Nephron progenitor cell (in vitro differentiated cells): ENCODE measurements around the gene POU6F2.

ENCODE experiments used
- DNase-seq: peaks from one replicate; pipeline ENCODE4 v3.0.0; 2021
- H3K27ac Mint-ChIP-seq: 2 replicates; pipeline ENCODE4 v1.8.0; 2021; ENCODE audit warnings: mild to moderate bottlenecking, moderate library complexity, mixed read lengths
- H3K27me3 Mint-ChIP-seq: 2 replicates; pipeline ENCODE4 v1.8.0; 2021; ENCODE audit warnings: mild to moderate bottlenecking, low read depth, mixed read lengths; ENCODE audit not compliant: poor library complexity
- H3K36me3 Mint-ChIP-seq: 2 replicates; pipeline ENCODE4 v1.8.0; 2021; ENCODE audit warnings: low read depth, mixed read lengths
- H3K4me1 Mint-ChIP-seq: 2 replicates; pipeline ENCODE4 v1.8.0; 2021; ENCODE audit warnings: mixed read lengths
- H3K4me3 Mint-ChIP-seq: 2 replicates; pipeline ENCODE4 v1.8.0; 2021; ENCODE audit warnings: mild to moderate bottlenecking, moderate library complexity, mixed read lengths
- H3K9me3 Mint-ChIP-seq: 2 replicates; pipeline ENCODE4 v1.8.0; 2021; ENCODE audit warnings: mild to moderate bottlenecking, moderate library complexity, mixed read lengths
- CTCF ChIP-seq: fragments of 200-600 bp; sonication (generic); IDR thresholded peaks from 2 replicates; pipeline ENCODE4 v1.5.0; 2021; ENCODE audit warnings: antibody characterized with exemption

POU6F2 gene

DNA sequence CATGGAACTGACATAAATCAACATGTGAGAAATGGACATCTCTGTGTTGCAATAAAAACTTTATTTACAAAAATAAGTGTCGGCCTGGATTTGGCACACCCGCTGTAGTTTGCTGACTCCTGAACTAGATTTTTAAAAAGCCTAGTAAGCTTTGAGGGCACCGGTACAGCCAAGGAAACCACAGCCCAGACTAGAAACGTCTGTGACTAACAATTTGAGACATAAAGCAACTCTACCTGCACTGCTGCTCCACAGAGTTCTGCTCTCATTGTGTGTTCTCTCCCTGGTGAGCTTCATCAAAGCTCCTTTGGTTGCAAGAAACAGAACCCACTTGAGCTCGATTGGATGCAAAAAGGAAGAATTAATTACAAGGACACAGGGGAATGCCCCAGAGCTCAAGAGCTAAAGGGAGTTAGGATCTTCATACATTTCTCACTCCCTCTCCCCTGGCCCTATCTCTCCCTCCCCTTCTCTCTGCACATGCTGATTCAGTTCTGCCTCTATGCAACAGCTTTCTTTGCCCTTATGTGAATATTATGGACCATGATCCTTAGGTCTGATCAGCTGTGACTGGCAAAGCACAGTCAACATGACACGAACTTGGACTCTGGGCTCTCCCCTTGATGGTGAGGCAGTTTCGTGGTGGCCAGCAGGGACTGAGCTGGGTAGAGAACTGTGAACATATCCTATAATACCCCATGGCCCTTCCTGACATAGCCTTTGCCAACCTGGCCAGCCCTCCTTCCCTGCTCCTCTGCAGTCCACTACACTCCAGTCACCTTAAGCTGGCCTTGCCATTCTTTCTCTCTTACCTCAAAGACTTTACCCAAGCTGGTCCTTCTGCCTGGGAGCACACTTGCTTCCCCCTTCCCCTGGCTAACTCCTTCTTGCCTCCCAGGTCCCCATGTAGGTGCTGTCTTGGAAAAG is 511.0 kb downstream of the POU6F2 start:
- H3K9me3 Mint-ChIP-seq: no peaks in the 10 kb centered on the region

GRCh38 chr7:39490296-39490695 is 512.6 kb downstream of the POU6F2 start:
- Mint-ChIP-seq H3K9me3 (no peaks in the 10 kb centered on the region), H3K4me3 (no peak overlapping the region), H3K27ac (no peak overlapping the region), H3K4me1 (no peaks in the 10 kb centered on the region), H3K27me3 (peaks cover 12% of the 10 kb centered on the region), H3K36me3 (no peaks in the 10 kb centered on the region)
- TF ChIP-seq CTCF: no peak
- DNase-seq: no peak

More for the DNA sequence above, 511.0 kb downstream of the POU6F2 start:
- H3K36me3 Mint-ChIP-seq: no peaks in the 10 kb centered on the region
- no peak overlapping the region for H3K4me3 Mint-ChIP-seq
- peaks cover 12% of the 10 kb centered on the region for H3K27me3 Mint-ChIP-seq
- no peaks in the 10 kb centered on the region for H3K4me1 Mint-ChIP-seq
- TF ChIP-seq CTCF: no peak
- no peak for DNase-seq
- H3K27ac Mint-ChIP-seq: no peak overlapping the region

DNA sequence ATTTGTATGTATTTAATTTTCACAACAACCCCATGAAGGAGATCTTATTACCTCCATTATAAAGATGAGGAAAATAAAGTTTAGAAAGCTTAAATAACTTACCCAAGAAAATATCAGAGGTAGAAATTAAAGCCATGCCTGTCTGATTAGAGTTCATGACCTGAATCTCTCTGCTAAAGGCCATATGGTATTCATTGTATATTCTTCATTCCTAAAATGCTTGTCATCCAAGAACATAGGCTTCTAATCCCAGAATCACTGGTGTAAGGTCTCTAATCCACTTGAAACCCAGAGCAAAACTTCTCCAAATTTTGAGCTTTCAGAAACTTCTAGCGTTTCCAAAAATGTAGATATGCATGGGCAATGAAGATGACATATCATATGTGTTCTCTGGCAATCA is 516.2 kb downstream of the POU6F2 start:
- Mint-ChIP-seq H3K4me3 (no peak overlapping the region), H3K4me1 (no peaks in the 10 kb centered on the region)
- no peak for DNase-seq

DNA sequence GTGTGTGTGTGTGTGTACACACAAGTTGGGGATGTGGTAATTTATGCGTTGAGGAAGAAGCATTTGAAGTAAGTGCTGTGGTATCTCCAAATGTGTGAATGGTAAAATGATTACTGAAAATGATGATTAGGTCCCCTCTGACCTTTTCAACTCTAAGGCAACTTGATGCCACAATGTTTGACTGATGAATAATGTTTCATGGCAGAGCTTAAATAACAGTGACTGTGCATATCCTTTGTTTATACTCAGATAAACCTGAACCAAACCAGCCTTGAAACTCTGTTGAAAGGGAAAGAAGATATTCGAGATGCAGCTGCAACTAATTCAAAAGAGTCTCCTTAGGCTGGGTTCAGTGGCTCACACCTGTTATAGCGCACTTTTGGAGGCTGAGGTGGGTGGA is 523.6 kb downstream of the POU6F2 start:
- no peak overlapping the region for H3K4me3 Mint-ChIP-seq
- no peaks in the 10 kb centered on the region for H3K4me1 Mint-ChIP-seq
- no peak overlapping the region for H3K27ac Mint-ChIP-seq
- peaks cover 13% of the 10 kb centered on the region for H3K27me3 Mint-ChIP-seq
- TF ChIP-seq CTCF: no peak
- no peaks in the 10 kb centered on the region for H3K9me3 Mint-ChIP-seq
- no peaks in the 10 kb centered on the region for H3K36me3 Mint-ChIP-seq
- DNase-seq: no peak

More for the DNA sequence above, 516.2 kb downstream of the POU6F2 start:
- no peaks in the 10 kb centered on the region for H3K36me3 Mint-ChIP-seq
- no peak for TF ChIP-seq CTCF
- H3K27me3 Mint-ChIP-seq: peaks cover 9% of the 10 kb centered on the region
- H3K9me3 Mint-ChIP-seq: no peaks in the 10 kb centered on the region
- H3K27ac Mint-ChIP-seq: no peak overlapping the region

- Mint-ChIP-seq H3K36me3 (no peaks in the 10 kb centered on the region), H3K27ac (no peak overlapping the region), H3K4me1 (no peaks in the 10 kb centered on the region), H3K27me3 (peaks cover 13% of the 10 kb centered on the region), H3K9me3 (no peaks in the 10 kb centered on the region), H3K4me3 (no peak overlapping the region)
- TF ChIP-seq CTCF: no peak
- DNase-seq: no peak
Observed at GRCh38 chr7:39504963-39505362, 527.3 kb downstream of the POU6F2 start.
